GM23338 (cell line): ENCODE measurements around the gene TBCD.

ENCODE experiments used
- CREB1 ChIP-seq: fragments of 250-450 bp; sonication (Bioruptor Pico); IDR thresholded peaks from 2 replicates; pipeline ENCODE4 v1.5.0; 2020; ENCODE audit warnings: low read depth, mild to moderate bottlenecking, moderate library complexity
- CTCF ChIP-seq, 2 experiments: fragments of 200-600 bp in 1 of 2; sonication (generic) in 1 of 2; conservative IDR thresholded peaks; 2 replicates each; pipeline versions ENCODE4 v1.5.1 to v1.6.1; 2016 to 2017; ENCODE audit warnings: antibody characterized with exemption in 2 of 2, low read depth in 2 of 2, mild to moderate bottlenecking in 2 of 2, moderate library complexity in 1 of 2
- EZH2 ChIP-seq: fragments of 200-600 bp; sonication (generic); IDR thresholded peaks from one replicate; pipeline ENCODE4 v1.8.0; 2017; ENCODE audit warnings: antibody characterized with exemption, mild to moderate bottlenecking, low read depth; ENCODE audit not compliant: unreplicated experiment
- EZH2phosphoT487 ChIP-seq: fragments of 200-600 bp; sonication (generic); IDR thresholded peaks from one replicate; pipeline ENCODE4 v1.8.1; 2018; ENCODE audit warnings: antibody characterized with exemption; ENCODE audit not compliant: unreplicated experiment
- JUNB ChIP-seq: IDR thresholded peaks from one replicate; pipeline ENCODE4 v1.6.1; 2016; ENCODE audit warnings: antibody characterized with exemption; ENCODE audit not compliant: unreplicated experiment
- NANOG ChIP-seq: IDR thresholded peaks from 2 replicates; pipeline ENCODE4 v1.6.1; 2016; ENCODE audit warnings: antibody characterized with exemption, borderline replicate concordance
- POLR2AphosphoS5 ChIP-seq: IDR thresholded peaks from 2 replicates; pipeline ENCODE4 v1.6.1; 2016; ENCODE audit warnings: antibody characterized with exemption, low read depth
- REST ChIP-seq: IDR thresholded peaks from one replicate; pipeline ENCODE4 v1.6.1; 2018; ENCODE audit warnings: antibody characterized with exemption; ENCODE audit not compliant: unreplicated experiment
- STAT1 ChIP-seq: IDR thresholded peaks from one replicate; pipeline ENCODE4 v1.6.1; 2016; ENCODE audit warnings: antibody characterized with exemption; ENCODE audit not compliant: unreplicated experiment
- ZNF114 ChIP-seq: fragments of 250-450 bp; sonication (Bioruptor Pico); IDR thresholded peaks from 2 replicates; pipeline ENCODE4 v1.5.0; 2020; ENCODE audit warnings: mild to moderate bottlenecking, moderate library complexity
- ZNF331 ChIP-seq: fragments of 250-450 bp; sonication (Bioruptor Pico); IDR thresholded peaks from 2 replicates; pipeline ENCODE4 v1.5.0; 2020; ENCODE audit warnings: low read depth, mild to moderate bottlenecking, moderate library complexity
- ZNF462 ChIP-seq: fragments of 250-450 bp; sonication (Bioruptor Pico); IDR thresholded peaks from 2 replicates; pipeline ENCODE4 v1.5.0; 2020; ENCODE audit warnings: mild to moderate bottlenecking, moderate library complexity

- TF ChIP-seq CTCF (conservative IDR thresholded peaks at IDR 0.05; ENCODE audit: low read depth in 2 of 2) (no peak), EZH2 (no peak), EZH2phosphoT487 (no peak), POLR2AphosphoS5 (no peak), REST (no peak), JUNB (no peak), CREB1 (no peak), ZNF114 (CRISPR knock-in tag) (no peak), ZNF331 (no peak), STAT1 (no peak), NANOG (no peak), ZNF462 (CRISPR knock-in tag) (no peak)
Measured at GRCh38 chr17:82754297-82755208, 2.7 kb downstream of the TBCD start.
